ENCODE results near the gene KLB. TPM values are rescaled to one million over a fixed set of nuclear protein-coding genes. Genes with fewer than 3 reads are reported as not detected.

Gene KLB
- total and polyA plus RNA-seq, 2 of the 4 experiments (the other 2 are of a cell fraction) = not detected

GRCh38 chr4:39480902-39481695 lies 74.4 kb downstream of the KLB start:
- Histone ChIP-seq H3K9ac (ENCODE audit: low read depth, low read length) (no peak overlapping the region), H2BK15ac (ENCODE audit: low read depth, low read length) (no peak overlapping the region), H3K9me3 (ENCODE audit: control insufficient read depth, insufficient read depth, low read length) (peaks cover 11% of the 10 kb centered on the region), H3K4me1 (ENCODE audit: control insufficient read depth, insufficient read depth, low read length) (no peaks in the 10 kb centered on the region), H3K23ac (ENCODE audit: low read depth, low read length) (no peak overlapping the region), H3K27me3 (ENCODE audit: control insufficient read depth, insufficient read depth, low read length) (no peaks in the 10 kb centered on the region), H3K79me1 (ENCODE audit: low read depth in 1 of 2, low read length in 2 of 2) (no peaks in the 10 kb centered on the region), H2BK120ac (ENCODE audit: low read depth, low read length) (no peak overlapping the region), H3K4ac (ENCODE audit: low read depth, low read length) (no peak overlapping the region), H2AK9ac (replicated peaks; ENCODE audit: low read depth, low read length, poor library complexity) (no peak overlapping the region), H3K14ac (replicated peaks; ENCODE audit: low read depth, low read length) (no peak overlapping the region), H3K4me3 (ENCODE audit: insufficient read depth, low read depth, low read length) (no peak overlapping the region), H4K5ac (ENCODE audit: low read depth, low read length) (no peak overlapping the region), H4K91ac (ENCODE audit: insufficient read depth, low read depth, low read length) (no peak overlapping the region), H4K20me1 (ENCODE audit: insufficient read depth, low read length) (no peaks in the 10 kb centered on the region), H3K9me1 (ENCODE audit: insufficient read depth, low read length) (no peaks in the 10 kb centered on the region), H2BK5ac (ENCODE audit: low read depth, low read length, poor library complexity, severe bottlenecking) (no peak overlapping the region), H4K8ac (ENCODE audit: low read depth in 2 of 2, low read length in 2 of 2) (no peak overlapping the region), H3K36me3 (ENCODE audit: control insufficient read depth, insufficient read depth, low read length) (no peaks in the 10 kb centered on the region; the same call in 1 of the 2 replicates), H3K27ac (ENCODE audit: insufficient read depth, low read length) (no peak overlapping the region), H3K4me2 (ENCODE audit: low read depth, low read length) (no peak overlapping the region), H3K18ac (ENCODE audit: low read depth, low read length) (no peak overlapping the region), H2AK5ac (ENCODE audit: low read depth, low read length) (no peak overlapping the region), H2BK20ac (ENCODE audit: low read depth, low read length) (no peak overlapping the region), H3K56ac (ENCODE audit: extremely low read depth, insufficient read depth, low read length) (no peak overlapping the region), H2AFZ (replicated peaks; ENCODE audit: low read length, poor library complexity) (no peak overlapping the region)
- 92% methylated on average over 12 of the region's 21 CpGs; no CpG with 5 or more reads in 1 of the 2 experiments for WGBS, 2 experiments (ENCODE audit: extremely low coverage in 2 of 2, insufficient read length in 1 of 2)
- ATAC-seq (ENCODE audit: low read depth) (no peak), DNase-seq (no peak)
- ChIA-PET CTCF (interaction anchor here (1.0 kb wide), 1 partner anchor 12 kb away, joined by 3 read pairs; no protein-coding TSS in a partner anchor), POLR2A (ENCODE audit: unreplicated experiment) (interaction anchor here (0.6 kb wide), 1 partner anchor 158 kb away, joined by 6 read pairs; no protein-coding TSS in a partner anchor)
- in situ Hi-C loops (cut with MboI; ENCODE audit: low sequenced_read_pairs) = no loop called here
- BruUV-seq (replicated peaks) = no TSS peak
- intact Hi-C loops (cut with micrococcal nuclease) = no loop called here
- dilution Hi-C loops (cut with HindIII; ENCODE audit: low sequenced_read_pairs, unreplicated experiment) = no loop called here
- TF ChIP-seq BHLHE40 (IDR thresholded peaks at IDR 0.05; ENCODE audit: low read depth, low read length) = no peak
- TF ChIP-seq POLR2A (IDR thresholded peaks at IDR 0.05; ENCODE audit: low read depth, low read length) = no peak
- TF ChIP-seq RAD21 (IDR thresholded peaks at IDR 0.05; ENCODE audit: low read length) = no peak
- TF ChIP-seq MXI1 (IDR thresholded peaks at IDR 0.05; ENCODE audit: borderline replicate concordance, low read depth, low read length) = no peak
- no peak for TF ChIP-seq CHD1 (IDR thresholded peaks at IDR 0.05; ENCODE audit: low read depth, low read length)
- TF ChIP-seq CEBPB (IDR thresholded peaks at IDR 0.05; ENCODE audit: low read depth, low read length) = no peak
- TF ChIP-seq FOS (IDR thresholded peaks at IDR 0.05; ENCODE audit: low read depth, low read length) = no peak
- no peak for TF ChIP-seq NFE2L2 (IDR thresholded peaks at IDR 0.05; ENCODE audit: low read depth, low read length)
- TF ChIP-seq USF2 (IDR thresholded peaks at IDR 0.05; ENCODE audit: low read depth, low read length) = no peak
- TF ChIP-seq RFX5 (IDR thresholded peaks at IDR 0.05; ENCODE audit: low read depth, low read length) = no peak
- no peak for TF ChIP-seq SMC3 (IDR thresholded peaks at IDR 0.05; ENCODE audit: low read depth, low read length)
- TF ChIP-seq ELK1 (IDR thresholded peaks at IDR 0.05; ENCODE audit: borderline replicate concordance, low read depth, low read length) = no peak
- TF ChIP-seq MAFK (IDR thresholded peaks at IDR 0.05; ENCODE audit: low read depth, low read length) = no peak
- no peak for TF ChIP-seq CTCF (conservative IDR thresholded peaks at IDR 0.05; ENCODE audit: low read depth, low read length)
- no peak for TF ChIP-seq RCOR1 (IDR thresholded peaks at IDR 0.05; ENCODE audit: insufficient replicate concordance, low read length)
